GM21717 (cell line): ENCODE data around the gene GABARAPL2.
"Not testable (repeated sequence)": the region's sequence is repeated elsewhere in the genome, so short reads cannot be mapped to it uniquely, and the experiment has no call there.

Source experiments
- ATAC-seq: cut with Tn5 transposase; IDR thresholded peaks from one replicate; pipeline ENCODE4 v1.9.1; 2021; ENCODE audit warnings: mild to moderate bottlenecking, moderate library complexity; ENCODE audit not compliant: unreplicated experiment

GABARAPL2 gene

DNA sequence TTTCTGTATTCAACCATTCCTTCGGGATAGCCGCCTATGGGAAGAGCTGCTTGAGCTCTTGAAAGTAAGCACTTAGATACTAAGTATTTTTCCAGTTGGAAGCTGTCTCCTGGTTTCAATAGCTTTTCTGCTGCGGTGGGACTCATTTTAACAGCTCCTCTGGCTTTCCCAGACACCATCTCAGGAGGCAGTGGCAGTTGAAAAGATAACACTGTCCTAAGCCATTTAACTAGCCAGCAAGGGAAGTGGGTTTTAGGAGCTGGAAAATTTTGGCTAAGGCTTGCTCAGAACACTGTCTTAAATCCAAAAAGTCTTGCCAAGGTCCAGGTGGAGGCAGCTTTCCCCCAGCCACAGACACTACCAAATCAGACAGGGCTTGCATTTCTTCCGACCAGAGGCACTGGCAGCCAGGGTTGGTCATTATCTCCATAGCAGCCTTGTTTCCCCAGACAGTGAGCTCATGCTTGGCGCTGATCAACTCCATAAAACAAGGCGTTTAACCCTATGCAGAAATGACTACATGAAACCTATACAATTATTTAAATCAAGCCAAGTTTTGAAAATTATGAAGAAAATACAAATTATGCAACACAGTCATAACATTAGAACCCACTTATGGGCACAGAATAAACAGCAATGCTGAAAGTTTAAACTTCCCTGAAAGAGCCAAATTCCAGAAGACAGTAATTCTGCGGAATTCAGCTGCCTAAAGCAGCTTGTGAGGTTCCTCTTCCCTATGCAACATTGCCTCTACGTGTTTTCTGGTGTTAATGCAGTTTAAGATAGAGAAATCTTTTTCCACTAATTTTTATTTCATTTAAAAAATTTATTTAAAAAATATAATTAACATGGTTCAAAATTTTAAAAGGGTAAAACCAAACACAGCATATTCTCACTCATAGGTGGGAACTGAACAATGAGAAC lies 25.0 kb downstream of the GABARAPL2 start:
- ATAC-seq = no peak

DNA sequence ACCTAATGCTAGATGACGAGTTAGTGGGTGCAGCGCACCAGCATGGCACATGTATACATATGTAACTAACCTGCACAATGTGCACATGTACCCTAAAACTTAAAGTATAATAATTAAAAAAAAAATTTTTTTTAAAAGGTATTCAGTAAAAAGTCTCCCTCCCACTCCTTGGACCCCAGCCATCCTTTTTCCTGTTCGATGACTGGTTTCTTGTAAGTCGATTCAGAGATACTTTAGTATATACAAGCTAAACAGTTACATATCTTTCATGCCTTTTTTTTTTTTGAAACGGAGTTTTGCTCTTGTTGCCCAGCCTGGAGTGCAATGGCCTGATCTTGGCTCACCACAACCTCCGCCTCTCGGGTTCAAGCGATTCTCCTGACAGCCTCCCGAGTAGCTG lies 25.7 kb downstream of the GABARAPL2 start:
- not testable (repeated sequence) for ATAC-seq

DNA sequence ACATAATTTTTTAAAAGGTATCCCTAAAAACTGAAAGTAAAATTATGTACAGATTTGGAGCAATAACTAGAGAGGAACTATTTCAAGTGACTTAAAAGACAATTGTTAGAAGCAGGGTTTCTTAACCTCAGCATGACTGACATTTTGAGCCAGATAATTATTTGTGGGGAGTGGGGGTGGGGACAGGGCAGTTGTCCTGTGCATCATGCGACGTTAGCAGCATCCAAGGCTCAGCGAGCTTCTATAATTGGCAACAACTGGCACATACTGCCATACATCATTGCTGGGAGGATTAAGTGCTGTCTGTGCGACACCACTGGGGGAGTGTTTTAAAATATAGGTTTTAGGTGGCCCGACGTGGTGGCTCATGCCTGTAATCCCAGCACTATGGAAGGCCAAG lies 27.1 kb downstream of the GABARAPL2 start:
- ATAC-seq = no peak

- no peak for ATAC-seq
Measured at GRCh38 chr16:75593825-75594820, 27.9 kb downstream of the GABARAPL2 start.

GRCh38 chr16:75599452-75600277 lies 33.5 kb downstream of the GABARAPL2 start:
- ATAC-seq = no peak

DNA sequence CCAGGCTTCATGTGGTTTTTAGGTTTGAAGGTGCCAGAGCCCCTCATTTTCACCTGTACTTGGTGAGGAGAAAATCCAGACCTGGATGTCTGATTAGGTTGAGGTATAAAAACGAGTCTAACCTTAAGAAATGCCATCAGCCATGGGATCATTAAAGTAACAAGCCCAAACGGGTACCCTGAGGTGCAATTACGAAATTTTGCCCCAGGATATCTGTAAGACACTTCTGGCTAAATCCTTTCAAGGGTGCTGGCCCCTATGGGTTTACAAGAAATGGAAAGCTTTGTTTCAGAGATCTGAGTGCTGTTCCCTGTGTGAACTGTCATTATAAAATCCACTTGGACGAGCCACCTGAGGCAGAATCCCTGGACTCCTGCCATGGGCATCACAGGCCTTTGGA lies 37.1 kb downstream of the GABARAPL2 start:
- no peak for ATAC-seq

- no peak for ATAC-seq
Measured at GRCh38 chr16:75606507-75606906, 40.3 kb downstream of the GABARAPL2 start.

DNA sequence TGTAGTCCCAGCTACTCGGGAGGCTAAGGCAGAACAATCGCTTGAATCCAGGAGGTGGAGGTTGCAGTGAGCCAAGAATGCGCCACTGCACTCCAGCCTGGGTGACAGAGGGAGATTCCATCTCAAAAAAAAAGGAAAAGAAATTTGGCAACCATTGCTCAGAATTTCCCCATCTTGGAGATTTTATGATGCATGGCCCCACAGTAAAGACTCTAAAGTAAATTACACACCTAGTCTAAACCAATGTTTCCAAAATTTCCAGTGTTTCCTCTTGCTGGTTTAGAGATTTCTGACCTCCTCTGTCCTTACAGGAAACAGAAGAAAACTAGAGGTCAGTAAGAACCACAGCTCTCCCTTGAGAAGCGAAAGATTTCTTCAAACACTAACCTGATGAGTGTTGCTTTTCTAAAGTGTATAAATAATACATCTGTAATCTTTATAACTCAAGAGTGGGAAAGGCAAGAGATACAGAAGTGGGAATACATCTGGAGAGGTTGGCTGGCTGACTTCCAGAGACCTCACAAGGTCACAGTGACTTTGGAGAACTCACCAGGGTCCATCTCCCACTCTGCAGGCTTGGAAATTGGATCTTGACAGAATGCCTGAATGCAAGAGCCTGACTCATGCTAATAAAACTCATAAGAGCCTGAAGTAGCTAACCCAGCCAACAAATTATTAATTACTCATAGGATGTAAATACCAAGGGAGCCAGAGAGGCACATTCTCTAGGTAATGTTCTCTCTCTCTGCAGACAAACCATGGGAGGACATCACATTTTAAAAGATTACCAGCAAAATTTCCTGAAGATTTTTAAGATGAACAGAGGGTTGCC lies 48.1 kb downstream of the GABARAPL2 start:
- ATAC-seq = no peak

DNA sequence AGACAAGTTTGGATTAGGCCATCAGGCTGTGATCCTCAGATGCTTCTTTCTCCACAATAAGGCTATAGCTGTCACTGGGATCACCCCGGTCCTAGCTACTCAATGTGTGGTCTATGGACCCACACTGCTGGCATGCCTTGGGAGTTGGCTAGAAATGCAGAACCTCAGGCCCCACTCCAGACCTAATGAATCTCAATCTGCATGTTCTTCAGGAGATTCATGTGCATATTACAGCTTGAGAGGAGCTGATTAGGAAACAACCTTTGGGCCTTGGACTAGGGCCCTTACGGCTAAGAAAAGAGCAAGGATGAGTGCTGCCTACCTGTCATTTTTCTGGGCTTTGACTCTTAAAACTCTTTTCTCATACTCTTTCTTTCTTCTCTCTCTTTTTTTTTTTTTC lies 49.4 kb downstream of the GABARAPL2 start:
- ATAC-seq = no peak

DNA sequence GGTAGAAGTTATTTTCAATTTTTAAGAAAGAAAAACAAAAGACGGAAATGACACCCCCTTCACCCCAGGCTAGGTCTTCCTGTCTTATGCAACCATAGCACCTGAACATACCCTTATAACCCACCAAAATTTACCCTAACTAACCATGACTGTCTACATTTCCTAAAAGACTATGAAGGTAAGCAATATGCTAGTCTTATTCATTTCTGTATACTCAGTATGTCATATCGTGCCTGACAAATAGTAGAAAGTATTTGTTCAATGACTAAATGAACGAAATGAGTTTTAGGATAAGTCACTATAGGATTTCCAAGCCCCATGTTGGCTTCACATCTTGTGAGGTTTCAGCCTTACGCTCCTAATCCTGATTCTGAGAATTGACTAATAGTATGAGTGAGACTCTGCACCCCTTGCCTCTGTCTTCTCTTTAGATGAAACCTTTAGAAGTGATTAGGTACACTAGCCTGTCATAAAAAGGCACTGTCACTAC lies 50.4 kb downstream of the GABARAPL2 start:
- no peak for ATAC-seq

GRCh38 chr16:75617121-75617520 lies 50.9 kb downstream of the GABARAPL2 start:
- no peak for ATAC-seq

DNA sequence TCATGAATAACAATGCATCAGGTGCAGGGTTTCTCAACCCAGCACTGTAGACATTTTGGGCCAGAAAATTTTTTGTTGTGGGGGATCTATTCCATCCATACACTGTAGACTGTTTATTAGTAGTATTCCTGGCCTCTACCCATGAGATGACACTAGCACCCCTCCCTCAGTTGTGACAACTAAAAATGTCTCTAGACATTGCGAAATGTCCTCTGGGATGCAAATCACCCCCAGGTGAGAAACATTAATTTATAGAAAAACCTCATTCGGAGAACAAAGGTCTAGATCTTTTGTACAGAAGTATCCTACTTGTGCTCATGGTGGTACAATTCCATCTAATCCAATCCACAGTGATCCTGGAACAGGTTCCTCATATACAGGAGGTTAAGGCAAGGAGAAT lies 52.6 kb downstream of the GABARAPL2 start:
- ATAC-seq = no peak

- ATAC-seq = no peak
Measured at GRCh38 chr16:75620326-75621169, 54.4 kb downstream of the GABARAPL2 start.

DNA sequence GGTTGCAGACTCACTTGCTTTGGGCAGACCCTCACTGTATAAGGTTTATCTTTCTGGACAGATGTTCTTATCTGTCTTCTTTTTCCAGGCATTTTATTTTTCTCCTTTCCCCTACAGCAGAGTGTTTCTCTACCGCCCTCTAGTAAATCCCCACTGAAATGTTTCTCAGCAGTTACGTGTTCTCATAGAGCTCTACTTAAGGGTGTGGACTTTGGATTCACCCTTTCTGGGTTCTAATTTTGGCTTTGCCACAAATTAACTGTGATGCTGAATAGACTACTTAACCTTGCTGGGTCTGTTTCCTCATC lies 54.9 kb downstream of the GABARAPL2 start:
- no peak for ATAC-seq

- ATAC-seq = peak; percentile 96
Measured at GRCh38 chr16:75622761-75623605, 56.8 kb downstream of the GABARAPL2 start, which contains the start of gene ADAT1. Gene ADAT1 (minus strand): TSS chr16:75623281. CDS start chr16:75620799, 2,482 bp downstream.

DNA sequence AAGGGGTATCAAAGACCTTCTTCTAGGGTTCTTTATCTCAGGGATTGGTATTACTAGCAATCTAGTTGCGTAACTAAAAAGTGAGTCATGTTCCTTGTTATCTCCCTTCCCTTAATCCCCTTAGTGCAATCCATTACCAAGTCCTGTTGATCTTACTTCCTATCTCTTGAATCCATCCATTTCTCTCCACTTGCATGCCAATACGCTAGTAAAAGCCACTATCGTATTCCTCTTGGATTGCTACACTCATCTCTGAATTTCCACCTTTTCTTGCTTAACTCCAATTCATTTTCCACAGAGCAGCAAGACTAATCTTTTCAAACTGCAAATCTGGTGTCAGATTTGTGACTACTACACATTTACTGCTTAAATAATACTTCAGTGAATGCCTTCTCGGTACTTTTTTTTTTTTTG lies 58.7 kb downstream of the GABARAPL2 start:
- ATAC-seq = no peak

DNA sequence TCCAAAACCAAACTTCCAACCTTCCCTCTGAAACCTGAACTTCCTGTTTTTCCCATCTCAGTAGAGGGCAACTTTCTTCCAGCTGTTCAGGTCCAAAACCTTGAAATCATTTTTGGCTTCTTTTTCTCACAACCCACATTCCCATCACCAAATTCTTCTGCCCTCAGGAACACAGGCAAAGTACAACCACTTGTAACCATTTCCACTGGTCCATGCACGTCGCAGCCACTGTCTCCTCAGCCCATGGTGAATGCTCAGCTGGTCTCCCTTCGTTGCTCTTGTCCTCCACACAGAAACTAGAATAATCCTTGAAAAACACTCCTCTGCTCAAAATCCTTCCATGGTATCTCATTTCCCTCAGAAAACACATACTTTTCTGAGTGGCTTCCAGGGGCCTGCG lies 60.6 kb downstream of the GABARAPL2 start:
- no peak for ATAC-seq
